Left renal pelvis (tissue), 4 donors: Measurements from ENCODE around the gene PRKCZ. TPM values are rescaled to one million over a fixed set of nuclear protein-coding genes. Genes with fewer than 3 reads are reported as not detected.

ENCODE experiments used
- DNase-seq, 4 donors: peaks; one replicate each; pipeline ENCODE4 v3.0.0-alpha.2; 2013; ENCODE audit warnings: low read depth in 4 of 4, low spot score in 3 of 4
- polyA plus RNA-seq, 4 donors: library from polyadenylated mRNA; unstranded; fragments of 120-200 nt; gene quantifications; one replicate each; pipeline ENCODE4 v1.2.1, GENCODE V29; 2013; ENCODE audit not compliant: insufficient read length in 4 of 4

The PRKCZ gene
- 10 to 100 TPM in 3 of 4 donors, 1 to 10 TPM in 1; 7.2 to 35.9 (median 32.7) TPM for polyA plus RNA-seq

- DNase-seq, result peak in 2 of 4 donors; percentile 68 to 75
These were observed at the start of gene PRKCZ for GRCh38 chr1:2049718-2050431. Gene PRKCZ (plus strand): TSS chr1:2050411. CDS start chr1:2050631, 220 bp downstream.

GRCh38 chr1:2000432-2000831 is 49.8 kb upstream of the PRKCZ start:
- no peak for DNase-seq

- no peak for DNase-seq
These were observed 49.4 kb upstream of the PRKCZ start for GRCh38 chr1:2000850-2001249.

- DNase-seq, result no peak
These were observed 48.3 kb upstream of the PRKCZ start for GRCh38 chr1:2001773-2002411.

- no peak for DNase-seq
These were observed 46.6 kb upstream of the PRKCZ start, which contains the start of gene CFAP74 for GRCh38 chr1:2003541-2004131. Gene CFAP74 (minus strand): TSS chr1:2003786. CDS start chr1:1990956, 12,830 bp downstream.

- DNase-seq, result no peak
These were observed 45.4 kb upstream of the PRKCZ start for GRCh38 chr1:2004856-2005255.

- DNase-seq, result no peak
These were observed 40.8 kb upstream of the PRKCZ start for GRCh38 chr1:2009101-2010053.

- no peak for DNase-seq
These were observed 36.0 kb upstream of the PRKCZ start for GRCh38 chr1:2014181-2014580.

GRCh38 chr1:2014741-2015735 is 35.2 kb upstream of the PRKCZ start:
- DNase-seq, result no peak

GRCh38 chr1:2016123-2016522 is 34.1 kb upstream of the PRKCZ start:
- no peak for DNase-seq

GRCh38 chr1:2018217-2019171 is 31.7 kb upstream of the PRKCZ start:
- no peak for DNase-seq

GRCh38 chr1:2019172-2019543 is 31.1 kb upstream of the PRKCZ start, which contains the start of gene GABRD:
Gene GABRD (plus strand): TSS chr1:2019345. CDS start chr1:2019424, 79 bp downstream.
- no peak for DNase-seq

GRCh38 chr1:2019571-2020309 is 30.5 kb upstream of the PRKCZ start:
- DNase-seq, result no peak

GRCh38 chr1:2020310-2020655 is 29.9 kb upstream of the PRKCZ start:
- no peak for DNase-seq

GRCh38 chr1:2021550-2021949 is 28.7 kb upstream of the PRKCZ start:
- DNase-seq, result no peak

GRCh38 chr1:2022063-2022770 is 28.0 kb upstream of the PRKCZ start:
- no peak for DNase-seq

- no peak for DNase-seq
These were observed 27.0 kb upstream of the PRKCZ start for GRCh38 chr1:2023187-2023586.
